ENCODE data around the gene NPHP4.

The NPHP4 gene

GRCh38 chr1:5992026-5992813 is at the start of gene NPHP4:
Gene NPHP4 (minus strand): TSS chr1:5992425. CDS start chr1:5986289, 6,136 bp downstream.
- peak within 1 kb of the TSS; percentile 96 for H3K4me3 ChIP-seq (ENCODE audit: low read depth, low read length)
- no peak for TF ChIP-seq CTCF (IDR thresholded peaks at IDR 0.05; ENCODE audit: borderline replicate concordance, insufficient read depth, low read depth, low read length)

- TF ChIP-seq CTCF (IDR thresholded peaks at IDR 0.05; ENCODE audit: borderline replicate concordance, insufficient read depth, low read depth, low read length): peak; percentile 64
- H3K4me3 ChIP-seq (ENCODE audit: low read depth, low read length): no peak overlapping the region
Observed at GRCh38 chr1:6041432-6042062, 49.3 kb upstream of the NPHP4 start.

- no peak for TF ChIP-seq CTCF (IDR thresholded peaks at IDR 0.05; ENCODE audit: borderline replicate concordance, insufficient read depth, low read depth, low read length)
- no peak overlapping the region for H3K4me3 ChIP-seq (ENCODE audit: low read depth, low read length)
Observed at GRCh38 chr1:6040861-6041415, 48.7 kb upstream of the NPHP4 start.

- no peak for TF ChIP-seq CTCF (IDR thresholded peaks at IDR 0.05; ENCODE audit: borderline replicate concordance, insufficient read depth, low read depth, low read length)
- H3K4me3 ChIP-seq (ENCODE audit: low read depth, low read length): no peak overlapping the region
Observed at GRCh38 chr1:6040444-6040843, 48.2 kb upstream of the NPHP4 start.

- no peak for TF ChIP-seq CTCF (IDR thresholded peaks at IDR 0.05; ENCODE audit: borderline replicate concordance, insufficient read depth, low read depth, low read length)
Observed at GRCh38 chr1:6039031-6039430, 46.8 kb upstream of the NPHP4 start.

GRCh38 chr1:6038603-6039002 is 46.4 kb upstream of the NPHP4 start:
- H3K4me3 ChIP-seq (ENCODE audit: low read depth, low read length): no peak overlapping the region
- TF ChIP-seq CTCF (IDR thresholded peaks at IDR 0.05; ENCODE audit: borderline replicate concordance, insufficient read depth, low read depth, low read length): no peak

More at GRCh38 chr1:6039031-6039430, 46.8 kb upstream of the NPHP4 start:
- no peak overlapping the region for H3K4me3 ChIP-seq (ENCODE audit: low read depth, low read length)

Data from GM12875 (cell line).